Dedifferentiated amniotic fluid mesenchymal stem cell (primary cell): Measurements from ENCODE around the gene NOL8.

Source experiments
- DNase-seq: peaks from one replicate; pipeline ENCODE4 v3.0.0-alpha.2; 2016; ENCODE audit errors: extremely low spot score

The NOL8 gene

GRCh38 chr9:92325269-92325990 lies at the start of gene NOL8, which contains the start of gene CENPP:
Gene NOL8 (minus strand): TSS chr9:92325350. CDS start chr9:92324161, 1,189 bp downstream.
Gene CENPP (plus strand): TSS chr9:92325953.
- peak; percentile 70 for DNase-seq

- no peak for DNase-seq
These were observed 48.0 kb upstream of the NOL8 start for GRCh38 chr9:92373167-92373566.

GRCh38 chr9:92369075-92369474 lies 43.9 kb upstream of the NOL8 start:
- no peak for DNase-seq

GRCh38 chr9:92360083-92360482 lies 34.9 kb upstream of the NOL8 start:
- DNase-seq = no peak

GRCh38 chr9:92359394-92359995 lies 34.3 kb upstream of the NOL8 start:
- no peak for DNase-seq

- no peak for DNase-seq
These were observed 27.9 kb upstream of the NOL8 start for GRCh38 chr9:92353051-92353450.

GRCh38 chr9:92350740-92351133 lies 25.6 kb upstream of the NOL8 start:
- no peak for DNase-seq

- peak; percentile 91 for DNase-seq
These were observed 24.9 kb upstream of the NOL8 start for GRCh38 chr9:92349771-92350739.

- no peak for DNase-seq
These were observed 20.4 kb upstream of the NOL8 start for GRCh38 chr9:92345582-92345981.

- DNase-seq = peak; percentile 59
These were observed 17.8 kb upstream of the NOL8 start for GRCh38 chr9:92342825-92343488.

GRCh38 chr9:92341578-92341977 lies 16.4 kb upstream of the NOL8 start:
- no peak for DNase-seq

GRCh38 chr9:92333282-92333634 lies 8.1 kb upstream of the NOL8 start:
- DNase-seq = peak; percentile 1

GRCh38 chr9:92332577-92333281 lies 7.6 kb upstream of the NOL8 start:
- no peak for DNase-seq

- peak; percentile 51 for DNase-seq
These were observed 3.1 kb upstream of the NOL8 start for GRCh38 chr9:92328225-92328624.

GRCh38 chr9:92327283-92327850 lies 2.2 kb upstream of the NOL8 start:
- no peak for DNase-seq

- no peak for DNase-seq
These were observed 896 bp upstream of the NOL8 start for GRCh38 chr9:92325991-92326500.

- no peak for DNase-seq
These were observed 271 bp downstream of the NOL8 start for GRCh38 chr9:92324889-92325268.

- DNase-seq = no peak
These were observed 719 bp downstream of the NOL8 start for GRCh38 chr9:92324431-92324830.

GRCh38 chr9:92315456-92315855 lies 9.7 kb downstream of the NOL8 start:
- DNase-seq = no peak

GRCh38 chr9:92313624-92314012 lies 11.5 kb downstream of the NOL8 start:
- DNase-seq = no peak
